Osteocyte (in vitro differentiated cells): ENCODE measurements around the gene RORC. TPM values are rescaled to one million over a fixed set of nuclear protein-coding genes. Genes with fewer than 3 reads are reported as not detected.

ENCODE experiments used
- DNase-seq: peaks from one replicate; pipeline ENCODE4 v3.0.0; 2021; ENCODE audit warnings: mixed read lengths; ENCODE audit not compliant: unreplicated experiment; ENCODE audit errors: extremely low spot score
- H3K27ac Mint-ChIP-seq: one replicate; pipeline ENCODE4 v1.8.0; 2021; ENCODE audit warnings: mild to moderate bottlenecking, mixed read lengths; ENCODE audit not compliant: unreplicated experiment
- H3K27me3 Mint-ChIP-seq: one replicate; pipeline ENCODE4 v1.8.0; 2021; ENCODE audit warnings: mixed read lengths; ENCODE audit not compliant: unreplicated experiment
- H3K36me3 Mint-ChIP-seq: one replicate; pipeline ENCODE4 v1.8.0; 2021; ENCODE audit warnings: mixed read lengths; ENCODE audit not compliant: unreplicated experiment
- H3K4me1 Mint-ChIP-seq: one replicate; pipeline ENCODE4 v1.8.0; 2021; ENCODE audit warnings: mixed read lengths; ENCODE audit not compliant: unreplicated experiment
- H3K4me3 Mint-ChIP-seq: one replicate; pipeline ENCODE4 v1.8.0; 2021; ENCODE audit warnings: mild to moderate bottlenecking, moderate library complexity, mixed read lengths; ENCODE audit not compliant: unreplicated experiment
- H3K9me3 Mint-ChIP-seq: one replicate; pipeline ENCODE4 v1.8.0; 2021; ENCODE audit warnings: mixed read lengths; ENCODE audit not compliant: unreplicated experiment
- CTCF ChIP-seq: fragments of 200-600 bp; sonication (generic); IDR thresholded peaks from 2 replicates; pipeline ENCODE4 v1.5.0; 2021; ENCODE audit warnings: antibody characterized with exemption, mild to moderate bottlenecking, moderate library complexity
- total RNA-seq: library from RNA; stranded (reverse); gene quantifications from 2 replicates; pipeline ENCODE4 v1.2.1, GENCODE V29; 2021

RORC gene
- total RNA-seq, 1 donor from 2014 or later, result not detected

- H3K4me1 Mint-ChIP-seq, result no peaks in the 10 kb centered on the region
- no peak overlapping the region for H3K4me3 Mint-ChIP-seq
- H3K27me3 Mint-ChIP-seq, result peaks cover 65% of the 10 kb centered on the region
- peak; percentile 82 for DNase-seq
- TF ChIP-seq CTCF, result no peak
- no peak overlapping the region for H3K27ac Mint-ChIP-seq
- H3K9me3 Mint-ChIP-seq, result no peaks in the 10 kb centered on the region
- no peaks in the 10 kb centered on the region for H3K36me3 Mint-ChIP-seq
Measured at GRCh38 chr1:151802372-151802771, 29.2 kb downstream of the RORC start.

GRCh38 chr1:151801846-151802245 lies 29.8 kb downstream of the RORC start:
- peaks cover 60% of the 10 kb centered on the region for H3K27me3 Mint-ChIP-seq
- H3K4me1 Mint-ChIP-seq, result no peaks in the 10 kb centered on the region
- no peaks in the 10 kb centered on the region for H3K9me3 Mint-ChIP-seq
- H3K36me3 Mint-ChIP-seq, result no peaks in the 10 kb centered on the region
- no peak overlapping the region for H3K4me3 Mint-ChIP-seq
- no peak for TF ChIP-seq CTCF
- DNase-seq, result no peak
- no peak overlapping the region for H3K27ac Mint-ChIP-seq

GRCh38 chr1:151801310-151801820 lies 30.2 kb downstream of the RORC start:
- H3K36me3 Mint-ChIP-seq, result no peaks in the 10 kb centered on the region
- H3K9me3 Mint-ChIP-seq, result no peaks in the 10 kb centered on the region
- peak; percentile 76 for DNase-seq
- H3K27me3 Mint-ChIP-seq, result peaks cover 56% of the 10 kb centered on the region
- H3K4me3 Mint-ChIP-seq, result no peak overlapping the region
- H3K4me1 Mint-ChIP-seq, result no peaks in the 10 kb centered on the region
- H3K27ac Mint-ChIP-seq, result no peak overlapping the region
- TF ChIP-seq CTCF, result no peak

DNA sequence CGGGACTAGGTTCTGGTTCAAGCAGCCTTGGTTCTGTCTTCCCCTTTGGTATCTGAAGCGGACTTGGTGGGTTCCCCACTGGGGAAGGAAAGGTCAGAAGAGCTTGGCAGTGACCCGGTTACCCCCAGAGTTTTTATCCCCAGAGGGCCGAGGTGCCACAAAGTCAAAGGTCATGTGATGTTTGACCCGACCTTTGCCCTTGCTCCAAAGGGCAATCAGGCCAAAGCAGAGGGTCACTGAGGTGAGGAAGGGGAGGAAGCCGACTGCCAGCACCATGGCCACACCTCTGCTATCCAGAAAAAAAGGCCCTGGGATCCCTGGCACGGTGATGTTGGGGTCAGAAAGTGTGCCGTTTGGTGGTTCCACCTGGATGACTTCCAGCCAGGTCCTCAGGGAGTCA lies 30.8 kb downstream of the RORC start:
- no peak for TF ChIP-seq CTCF
- Mint-ChIP-seq H3K27me3 (peaks cover 52% of the 10 kb centered on the region), H3K9me3 (no peaks in the 10 kb centered on the region), H3K27ac (no peak overlapping the region), H3K4me1 (no peaks in the 10 kb centered on the region), H3K36me3 (no peaks in the 10 kb centered on the region), H3K4me3 (no peak overlapping the region)
- DNase-seq, result no peak

- H3K27me3 Mint-ChIP-seq, result peaks cover 38% of the 10 kb centered on the region
- DNase-seq, result no peak
- no peak overlapping the region for H3K27ac Mint-ChIP-seq
Measured at GRCh38 chr1:151799179-151800022, 32.2 kb downstream of the RORC start.

More at GRCh38 chr1:151799179-151800022, 32.2 kb downstream of the RORC start:
- H3K36me3 Mint-ChIP-seq, result no peaks in the 10 kb centered on the region
- TF ChIP-seq CTCF, result no peak
- H3K4me3 Mint-ChIP-seq, result no peak overlapping the region
- no peaks in the 10 kb centered on the region for H3K9me3 Mint-ChIP-seq
- no peaks in the 10 kb centered on the region for H3K4me1 Mint-ChIP-seq
